Kidney (tissue), 14 donors: ENCODE data around the gene FHL3. TPM values are rescaled to one million over a fixed set of nuclear protein-coding genes. Genes with fewer than 3 reads are reported as not detected.

Experiments
- DNase-seq, 5 donors: peaks; one replicate each; pipeline ENCODE4 v3.0.0-alpha.2; 2013 to 2020
- FAIRE-seq: peaks from 2 replicates; lab custom pipeline; 2012; peaks lifted over from hg19 to GRCh38; lab: Jason Lieb, UNC
- H3K27ac ChIP-seq, 2 donors: one replicate each; pipeline ENCODE4 v1.7.0; 2013; ENCODE audit warnings: low read depth in 2 of 2, low read length in 2 of 2, inconsistent platforms in 1 of 2
- H3K27me3 ChIP-seq: one replicate; pipeline ENCODE4 v1.7.1; 2013; ENCODE audit warnings: low read length, inconsistent platforms; ENCODE audit not compliant: control insufficient read depth, insufficient read depth
- H3K36me3 ChIP-seq, 3 donors: one replicate each; pipeline versions ENCODE4 v1.7.0 to v1.7.1; 2013; ENCODE audit warnings: low read length in 3 of 3, control low read depth in 1 of 3, inconsistent platforms in 1 of 3; ENCODE audit not compliant: insufficient read depth in 3 of 3, control insufficient read depth in 2 of 3
- H3K4me1 ChIP-seq, 3 donors: one replicate each; pipeline versions ENCODE4 v1.7.0 to v1.7.1; 2013; ENCODE audit warnings: low read length in 3 of 3, inconsistent platforms in 1 of 3, low read depth in 1 of 3; ENCODE audit not compliant: control insufficient read depth in 2 of 3, insufficient read depth in 2 of 3
- H3K4me3 ChIP-seq, 3 donors: one replicate each; pipeline versions ENCODE4 v1.7.0 to v1.8.1; 2013; ENCODE audit warnings: low read length in 3 of 3, control low read depth in 1 of 3, inconsistent platforms in 1 of 3
- H3K9ac ChIP-seq, 3 donors: one replicate each; pipeline versions ENCODE4 v1.7.0 to v1.7.1; 2013; ENCODE audit warnings: low read length in 3 of 3, control low read depth in 1 of 3, inconsistent platforms in 1 of 3
- H3K9me3 ChIP-seq, 3 donors: one replicate each; pipeline versions ENCODE4 v1.7.0 to v1.7.1; 2013; ENCODE audit warnings: low read length in 3 of 3, control low read depth in 1 of 3, inconsistent platforms in 1 of 3; ENCODE audit not compliant: control insufficient read depth in 2 of 3, insufficient read depth in 1 of 3
- intact Hi-C: fragments of 100-400 bp; cut with DNase I; formaldehyde crosslinking; loops from one replicate; pipeline ENCODE4 v1.11.1; 2022
- polyA plus RNA-seq: library from polyadenylated mRNA; stranded (reverse); fragments of 350-450 nt; fragmentation: Illumina TruSeq; extraction: RNeasy Lipid Tissue Mini Kit (QIAGEN cat#74804); gene quantifications from one replicate; pipeline ENCODE4 v1.2.3, GENCODE V29; 2014; ENCODE audit warnings: low read depth, low replicate concordance; ENCODE audit not compliant: insufficient read depth
- total RNA-seq: library from RNA; stranded (reverse); fragmentation: NEBNext Ultra II Directional; extraction: Animal tissue kit (Norgen Biotek cat#: 25700); gene quantifications from one replicate; pipeline ENCODE4 v1.2.1, GENCODE V29; 2021
- TF ChIP-seq, protein P1 (sequence below): IDR thresholded peaks from 3 replicates; pipeline ENCODE4 v1.5.1; 2012; ENCODE audit warnings: mild to moderate bottlenecking, moderate library complexity, borderline replicate concordance; ENCODE audit not compliant: insufficient read depth; ENCODE audit errors: extremely low read depth
- donor health status: control.
- donor health status: control.
- donor health status: control.
- donor health status: control.
- donor health status: control.
- donor health status: DM: yes; HTN: yes; CAD: no.
- donor health status: Normal renal cell carcinoma (clear cell type).

Gene FHL3
- total and polyA plus RNA-seq, 2 donors from 2014 or later, result 8.2 to 19.6 TPM

GRCh38 chr1:38025233-38025632 is 19.9 kb upstream of the FHL3 start:
- intact Hi-C loops, result no loop called here
- DNase-seq (no peak), FAIRE-seq (no peak)
- TF ChIP-seq, protein P1, sequence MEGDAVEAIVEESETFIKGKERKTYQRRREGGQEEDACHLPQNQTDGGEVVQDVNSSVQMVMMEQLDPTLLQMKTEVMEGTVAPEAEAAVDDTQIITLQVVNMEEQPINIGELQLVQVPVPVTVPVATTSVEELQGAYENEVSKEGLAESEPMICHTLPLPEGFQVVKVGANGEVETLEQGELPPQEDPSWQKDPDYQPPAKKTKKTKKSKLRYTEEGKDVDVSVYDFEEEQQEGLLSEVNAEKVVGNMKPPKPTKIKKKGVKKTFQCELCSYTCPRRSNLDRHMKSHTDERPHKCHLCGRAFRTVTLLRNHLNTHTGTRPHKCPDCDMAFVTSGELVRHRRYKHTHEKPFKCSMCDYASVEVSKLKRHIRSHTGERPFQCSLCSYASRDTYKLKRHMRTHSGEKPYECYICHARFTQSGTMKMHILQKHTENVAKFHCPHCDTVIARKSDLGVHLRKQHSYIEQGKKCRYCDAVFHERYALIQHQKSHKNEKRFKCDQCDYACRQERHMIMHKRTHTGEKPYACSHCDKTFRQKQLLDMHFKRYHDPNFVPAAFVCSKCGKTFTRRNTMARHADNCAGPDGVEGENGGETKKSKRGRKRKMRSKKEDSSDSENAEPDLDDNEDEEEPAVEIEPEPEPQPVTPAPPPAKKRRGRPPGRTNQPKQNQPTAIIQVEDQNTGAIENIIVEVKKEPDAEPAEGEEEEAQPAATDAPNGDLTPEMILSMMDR, result no peak
- no peak overlapping the region for H3K4me3 ChIP-seq
- no peak overlapping the region for H3K27ac ChIP-seq
- H3K9me3 ChIP-seq, result no peaks in the 10 kb centered on the region
- H3K9ac ChIP-seq, result no peak overlapping the region
- peaks cover 10 to 32% (median 32%) of the 10 kb centered on the region in 3 donors for H3K36me3 ChIP-seq
- no peaks in the 10 kb centered on the region for H3K27me3 ChIP-seq
- peaks cover 0 to 12% (median 5%) of the 10 kb centered on the region in 3 donors for H3K4me1 ChIP-seq

DNA sequence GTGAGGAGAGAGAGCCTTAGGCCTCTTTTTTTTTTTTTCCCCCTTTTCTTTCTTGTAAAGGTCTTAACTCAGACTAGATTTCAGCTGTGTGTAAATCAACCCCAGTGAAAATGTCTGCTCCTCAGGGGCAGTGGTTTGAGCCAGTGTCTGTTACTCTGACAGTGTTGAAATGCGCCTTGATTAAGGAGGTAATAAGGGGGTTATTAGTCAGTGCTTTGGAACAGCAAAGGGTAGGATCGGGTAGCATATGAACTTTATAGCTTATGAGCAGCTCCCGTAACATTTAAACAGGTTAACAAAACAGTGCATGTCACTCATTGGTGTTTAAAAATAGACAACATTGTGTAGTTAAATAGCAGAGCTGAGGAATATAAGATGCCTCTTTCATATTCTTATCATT is 17.5 kb upstream of the FHL3 start:
- intact Hi-C loops, result no loop called here
- Histone ChIP-seq H3K27me3 (no peaks in the 10 kb centered on the region), H3K4me1 (no peaks in the 10 kb centered on the region), H3K9ac (no peak overlapping the region), H3K36me3 (peaks cover 13 to 46% (median 43%) of the 10 kb centered on the region in 3 donors), H3K27ac (no peak overlapping the region), H3K9me3 (no peaks in the 10 kb centered on the region), H3K4me3 (no peak overlapping the region)
- TF ChIP-seq, protein P1, result no peak
- DNase-seq, result peak in 1 of 5 donors; percentile 56
- FAIRE-seq, result no peak

DNA sequence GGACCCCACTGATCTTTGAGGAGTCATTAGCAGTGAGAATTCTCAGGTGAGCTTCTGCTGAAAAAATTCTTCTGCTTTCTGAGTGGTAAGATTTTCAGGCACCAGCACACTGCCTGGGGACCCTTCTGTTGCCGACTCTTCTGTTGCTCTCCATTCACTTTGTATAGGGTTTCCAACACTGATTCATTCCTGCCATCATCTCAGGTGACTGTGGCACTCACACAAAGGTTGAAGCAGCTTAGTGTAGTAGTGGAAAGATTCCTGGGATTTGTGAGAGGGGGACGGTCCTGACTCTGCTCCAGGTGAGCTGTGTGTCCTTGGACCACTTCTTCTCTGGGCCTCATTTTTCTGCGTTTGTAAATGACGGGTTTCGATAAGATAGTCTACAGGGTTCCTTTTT is 16.7 kb upstream of the FHL3 start:
- intact Hi-C loops, result no loop called here
- Histone ChIP-seq H3K9me3 (no peaks in the 10 kb centered on the region), H3K9ac (no peak overlapping the region), H3K4me3 (no peak overlapping the region), H3K4me1 (no peaks in the 10 kb centered on the region), H3K36me3 (peaks cover 16 to 52% (median 46%) of the 10 kb centered on the region in 3 donors), H3K27ac (no peak overlapping the region), H3K27me3 (no peaks in the 10 kb centered on the region)
- no peak for FAIRE-seq
- no peak for DNase-seq
- TF ChIP-seq, protein P1, result no peak

- Histone ChIP-seq H3K4me1 (peaks cover 0 to 3% (median 0%) of the 10 kb centered on the region in 3 donors), H3K27me3 (no peaks in the 10 kb centered on the region), H3K27ac (no peak overlapping the region), H3K4me3 (no peak overlapping the region), H3K9me3 (no peaks in the 10 kb centered on the region), H3K36me3 (peaks cover 13 to 59% (median 46%) of the 10 kb centered on the region in 3 donors), H3K9ac (no peak overlapping the region)
- TF ChIP-seq, protein P1, result no peak
- no peak for FAIRE-seq
- intact Hi-C loops, result no loop called here
- no peak for DNase-seq
Observed at GRCh38 chr1:38020396-38020795, 15.1 kb upstream of the FHL3 start.
